OCI-LY7 (cell line): ENCODE data around the gene STX18. TPM values are rescaled to one million over a fixed set of nuclear protein-coding genes. Genes with fewer than 3 reads are reported as not detected.

ENCODE experiments used
- BruUV-seq: library from RNA; stranded (reverse); fragments of 400-500 nt; replicated peaks from 2 replicates; lab custom pipeline; 2021; lab: Mats Ljungman, UMichigan
- CTCF ChIA-PET: fragments of 300-600 bp; sonication (Branson Sonifier 250); formaldehyde crosslinking; loops from one replicate; lab custom pipeline; 2022; ENCODE audit warnings: antibody characterized with exemption; ENCODE audit not compliant: unreplicated experiment; lab: Charles Lee
- POLR2A ChIA-PET: fragments of 300-600 bp; sonication (Branson Sonifier 250); formaldehyde crosslinking; loops from one replicate; lab custom pipeline; 2022; ENCODE audit warnings: antibody characterized with exemption; lab: Charles Lee
- DNase-seq: peaks from one replicate; pipeline ENCODE4 v3.0.0-alpha.2; 2015; ENCODE audit warnings: low spot score
- H2AFZ ChIP-seq: fragments of 200-600 bp; sonication (generic), shearing (Covaris generic); 2 replicates; pipeline ENCODE4 v1.6.1; 2014; ENCODE audit warnings: mild to moderate bottlenecking, antibody characterized with exemption, low read length, moderate library complexity
- H3K27ac ChIP-seq: fragments of 200-600 bp; sonication (generic); 2 replicates; pipeline ENCODE4 v1.5.1; 2014; ENCODE audit warnings: mixed run types, low read depth, mild to moderate bottlenecking, moderate library complexity, low read length, inconsistent platforms; ENCODE audit not compliant: poor library complexity, severe bottlenecking
- H3K36me3 ChIP-seq: fragments of 200-600 bp; sonication (generic); 2 replicates; pipeline ENCODE4 v1.6.1; 2014; ENCODE audit warnings: mild to moderate bottlenecking, antibody characterized with exemption, low read length, moderate library complexity, mixed read lengths; ENCODE audit not compliant: insufficient read depth
- H3K4me1 ChIP-seq: fragments of 200-600 bp; sonication (generic); 2 replicates; pipeline ENCODE4 v1.5.1; 2014; ENCODE audit warnings: mild to moderate bottlenecking, low read length; ENCODE audit not compliant: insufficient read depth, poor library complexity, severe bottlenecking
- H3K4me2 ChIP-seq: fragments of 200-600 bp; sonication (generic); 2 replicates; pipeline ENCODE4 v1.6.1; 2014; ENCODE audit warnings: mild to moderate bottlenecking, low read length
- H3K4me3 ChIP-seq: fragments of 200-600 bp; sonication (generic); 2 replicates; pipeline ENCODE4 v1.5.1; 2014; ENCODE audit warnings: mild to moderate bottlenecking, low read depth, low read length; ENCODE audit not compliant: poor library complexity, severe bottlenecking
- H3K79me2 ChIP-seq: fragments of 200-600 bp; sonication (generic); 2 replicates; pipeline ENCODE4 v1.6.1; 2016; ENCODE audit warnings: low read depth, mild to moderate bottlenecking, low read length, moderate library complexity, mixed read lengths; ENCODE audit not compliant: insufficient read depth
- H3K9me2 ChIP-seq: fragments of 200-600 bp; sonication (generic); 2 replicates; pipeline ENCODE4 v1.6.1; 2016; ENCODE audit warnings: mild to moderate bottlenecking, low read length, mixed read lengths; ENCODE audit not compliant: insufficient read depth
- H3K9me3 ChIP-seq: fragments of 200-600 bp; sonication (generic); 2 replicates; pipeline ENCODE4 v1.6.1; 2014; ENCODE audit warnings: mild to moderate bottlenecking, mixed run types, low read length, mixed read lengths
- H4K20me1 ChIP-seq: fragments of 200-600 bp; sonication (generic); 2 replicates; pipeline ENCODE4 v1.6.1; 2014; ENCODE audit warnings: mild to moderate bottlenecking, antibody characterized with exemption, low read length, moderate library complexity, mixed read lengths; ENCODE audit not compliant: insufficient read depth
- EZH2phosphoT487 ChIP-seq: fragments of 200-600 bp; sonication (generic); IDR thresholded peaks from 2 replicates; pipeline ENCODE4 v1.6.1; 2018; ENCODE audit warnings: low read depth, borderline replicate concordance, mild to moderate bottlenecking, mixed run types, antibody characterized with exemption, low read length, moderate library complexity, mixed read lengths
- intact Hi-C: fragments of 100-400 bp; cut with micrococcal nuclease; formaldehyde crosslinking; loops from one replicate; pipeline ENCODE4 v1.10.0; 2022; ENCODE audit not compliant: unreplicated experiment
- total RNA-seq, 2 experiments: library from RNA; depleted of rRNA in 1 of 2; stranded (reverse); fragments of >200 nt in 1 of 2; shearing (Covaris generic) in 1 of 2; gene quantifications; 2 replicates each; pipeline ENCODE4 v1.2.3, GENCODE V29; 2014 to 2022
- TF ChIP-seq, protein P1 (sequence below): fragments of 200-600 bp; sonication (generic); conservative IDR thresholded peaks from 2 replicates; pipeline ENCODE4 v1.5.1; 2014; ENCODE audit warnings: mild to moderate bottlenecking, antibody characterized with exemption, low read length, moderate library complexity, mixed read lengths

The STX18 gene
- total RNA-seq, 2 experiments from 2014 or later, result 30.6 to 35.2 TPM

DNA sequence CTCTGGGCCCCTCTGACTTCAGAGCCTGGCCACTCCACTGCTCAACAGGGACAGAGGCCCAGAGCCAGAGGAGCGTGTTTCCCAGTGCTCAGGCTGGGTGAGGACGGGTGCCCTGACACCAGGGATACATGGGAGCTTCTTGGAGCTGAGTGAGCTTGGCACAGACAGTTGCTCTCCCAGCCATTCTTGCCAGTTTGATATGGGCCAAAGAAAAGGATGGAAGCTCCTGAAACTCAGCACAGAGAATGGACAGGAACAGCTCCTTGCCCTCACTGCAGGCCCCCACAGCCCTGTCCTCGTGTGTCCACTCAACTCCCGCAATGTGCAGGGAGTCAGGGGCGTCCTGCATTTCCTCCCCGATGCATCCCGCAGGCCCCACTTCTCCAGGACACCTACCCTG lies 116.2 kb downstream of the STX18 start:
- Histone ChIP-seq H3K79me2 (no peaks in the 10 kb centered on the region), H3K4me1 (peaks cover 11% of the 10 kb centered on the region), H3K27ac (no peak overlapping the region), H3K9me3 (no peaks in the 10 kb centered on the region), H4K20me1 (no peaks in the 10 kb centered on the region), H3K4me3 (no peak overlapping the region), H2AFZ (no peak overlapping the region), H3K36me3 (peaks cover 21% of the 10 kb centered on the region), H3K9me2 (no peaks in the 10 kb centered on the region), H3K4me2 (no peak overlapping the region)
- intact Hi-C loops, result no loop called here
- ChIA-PET POLR2A (interaction anchor here (0.6 to 1.0 kb wide), 3 partner anchors 10 to 39 kb away, joined by 3 to 6 read pairs (median 3); no protein-coding TSS in a partner anchor), CTCF (no interaction called here)
- BruUV-seq, result no TSS peak
- no peak for DNase-seq
- TF ChIP-seq EZH2phosphoT487, result no peak

DNA sequence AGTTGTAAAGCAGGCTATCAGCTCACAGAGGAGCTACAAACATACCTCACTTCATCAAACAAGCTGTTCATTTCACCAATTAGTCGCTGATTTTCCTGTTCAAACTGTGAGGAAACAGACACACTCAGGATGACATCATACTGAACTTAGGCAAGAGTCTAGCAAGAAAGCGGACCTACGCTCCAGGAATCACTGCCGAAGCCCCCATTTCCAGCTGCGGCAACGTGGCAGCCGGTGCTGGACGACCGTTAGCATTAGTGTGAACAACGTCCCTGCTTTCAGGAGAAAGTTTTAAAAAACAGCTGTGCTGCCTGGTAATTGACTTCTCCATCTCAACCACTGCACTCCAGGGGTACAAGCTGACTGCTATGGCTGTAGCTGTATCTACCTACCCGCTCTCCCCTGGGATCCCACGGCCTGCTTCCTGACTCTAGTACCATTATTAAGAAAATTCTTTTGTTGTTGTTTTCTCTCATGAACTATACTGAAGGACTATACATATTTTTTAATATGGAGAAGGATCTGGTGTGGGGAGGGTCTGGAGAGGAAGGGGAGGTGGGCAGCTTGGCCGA lies 116.6 kb downstream of the STX18 start:
- no peaks in the 10 kb centered on the region for H3K79me2 ChIP-seq
- H2AFZ ChIP-seq, result no peak overlapping the region
- CTCF ChIA-PET, result no interaction called here
- H3K27ac ChIP-seq, result no peak overlapping the region
- TF ChIP-seq, protein P1, sequence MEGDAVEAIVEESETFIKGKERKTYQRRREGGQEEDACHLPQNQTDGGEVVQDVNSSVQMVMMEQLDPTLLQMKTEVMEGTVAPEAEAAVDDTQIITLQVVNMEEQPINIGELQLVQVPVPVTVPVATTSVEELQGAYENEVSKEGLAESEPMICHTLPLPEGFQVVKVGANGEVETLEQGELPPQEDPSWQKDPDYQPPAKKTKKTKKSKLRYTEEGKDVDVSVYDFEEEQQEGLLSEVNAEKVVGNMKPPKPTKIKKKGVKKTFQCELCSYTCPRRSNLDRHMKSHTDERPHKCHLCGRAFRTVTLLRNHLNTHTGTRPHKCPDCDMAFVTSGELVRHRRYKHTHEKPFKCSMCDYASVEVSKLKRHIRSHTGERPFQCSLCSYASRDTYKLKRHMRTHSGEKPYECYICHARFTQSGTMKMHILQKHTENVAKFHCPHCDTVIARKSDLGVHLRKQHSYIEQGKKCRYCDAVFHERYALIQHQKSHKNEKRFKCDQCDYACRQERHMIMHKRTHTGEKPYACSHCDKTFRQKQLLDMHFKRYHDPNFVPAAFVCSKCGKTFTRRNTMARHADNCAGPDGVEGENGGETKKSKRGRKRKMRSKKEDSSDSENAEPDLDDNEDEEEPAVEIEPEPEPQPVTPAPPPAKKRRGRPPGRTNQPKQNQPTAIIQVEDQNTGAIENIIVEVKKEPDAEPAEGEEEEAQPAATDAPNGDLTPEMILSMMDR, result no peak
- H4K20me1 ChIP-seq, result no peaks in the 10 kb centered on the region
- peaks cover 24% of the 10 kb centered on the region for H3K36me3 ChIP-seq
- H3K9me2 ChIP-seq, result no peaks in the 10 kb centered on the region
- no peaks in the 10 kb centered on the region for H3K9me3 ChIP-seq
- BruUV-seq, result no TSS peak
- H3K4me1 ChIP-seq, result peaks cover 6% of the 10 kb centered on the region
- H3K4me3 ChIP-seq, result no peak overlapping the region
- no peak overlapping the region for H3K4me2 ChIP-seq
- POLR2A ChIA-PET, result interaction anchor here (0.8 to 1.0 kb wide), 2 partner anchors 10 to 25 kb away, joined by 3 read pairs; no protein-coding TSS in a partner anchor
- DNase-seq, result no peak
- intact Hi-C loops, result no loop called here

DNA sequence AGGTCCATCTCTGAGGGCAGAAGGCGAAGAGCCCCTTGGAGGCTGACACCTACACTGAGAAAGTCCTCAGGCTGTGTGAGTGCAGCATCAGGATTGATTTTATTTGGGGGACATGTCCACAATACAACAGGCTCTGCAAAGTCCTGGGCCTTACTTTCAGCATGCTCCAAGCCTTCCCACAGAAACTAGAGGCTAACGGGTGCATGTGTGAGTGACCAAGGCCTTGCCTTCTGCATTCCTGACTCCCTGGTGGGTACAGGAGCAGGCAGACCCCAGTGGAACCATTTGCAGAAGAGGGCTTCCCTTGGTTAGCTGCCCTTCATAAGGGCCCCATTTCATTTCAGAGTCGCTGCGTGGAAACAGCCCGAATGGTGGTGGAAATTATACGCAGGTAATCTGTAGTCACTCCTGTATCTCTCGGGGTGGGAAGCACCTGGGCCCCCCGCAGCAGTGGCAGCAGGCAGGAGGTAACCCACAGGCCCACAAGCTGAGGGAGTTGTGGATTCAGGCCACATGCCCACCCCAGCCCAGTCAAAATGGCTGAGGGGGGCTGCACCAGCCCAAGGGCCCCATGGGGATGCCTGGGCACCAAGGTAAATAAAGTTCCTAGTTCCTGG lies 117.2 kb downstream of the STX18 start:
- no peaks in the 10 kb centered on the region for H3K79me2 ChIP-seq
- H3K4me2 ChIP-seq, result no peak overlapping the region
- POLR2A ChIA-PET, result interaction anchor here (0.6 to 0.9 kb wide), 4 partner anchors 9 to 607 kb away, joined by 3 to 4 read pairs (median 3); no protein-coding TSS in a partner anchor
- H2AFZ ChIP-seq, result no peak overlapping the region
- H4K20me1 ChIP-seq, result no peaks in the 10 kb centered on the region
- TF ChIP-seq, protein P1, result no peak
- no peak for TF ChIP-seq EZH2phosphoT487
- H3K9me3 ChIP-seq, result no peaks in the 10 kb centered on the region
- DNase-seq, result no peak
- no peak overlapping the region for H3K4me3 ChIP-seq
- no peak overlapping the region for H3K27ac ChIP-seq
- no TSS peak for BruUV-seq
- H3K4me1 ChIP-seq, result peaks cover under 1% of the 10 kb centered on the region
- H3K9me2 ChIP-seq, result no peaks in the 10 kb centered on the region
- CTCF ChIA-PET, result no interaction called here
- intact Hi-C loops, result no loop called here
- peaks cover 24% of the 10 kb centered on the region for H3K36me3 ChIP-seq
